HL-60 (cell line): ENCODE results near the gene CR1.

ENCODE experiments used
- POLR2AphosphoS5 ChIP-seq: IDR thresholded peaks from 2 replicates; pipeline ENCODE4 v1.6.1; 2012; ENCODE audit warnings: low read depth
- TF ChIP-seq, protein P1 (sequence below): IDR thresholded peaks from one replicate; pipeline ENCODE4 v1.5.1; 2011; ENCODE audit warnings: low read length, control low read depth, inconsistent platforms; ENCODE audit not compliant: insufficient read depth

DNA sequence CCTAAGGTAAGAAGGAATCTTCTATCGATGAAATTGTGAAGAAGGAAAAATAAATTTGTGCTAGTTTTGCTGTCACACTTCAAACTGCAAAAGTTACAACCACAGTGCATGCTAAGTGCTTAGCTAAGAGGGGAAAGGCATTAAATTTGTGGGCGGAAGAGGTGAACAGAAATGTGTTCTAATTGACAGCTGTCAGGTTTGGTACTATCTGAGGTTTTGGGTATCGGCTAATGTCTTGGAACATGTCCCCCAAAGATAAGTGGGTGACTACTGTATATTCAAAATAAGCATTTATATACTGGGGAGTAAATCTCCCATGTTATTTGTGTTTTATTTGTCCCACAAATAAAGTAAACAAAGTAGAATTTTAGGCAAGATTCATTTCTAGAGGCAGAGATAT, 8.0 kb downstream of the CR1 start:
- no peak for TF ChIP-seq POLR2AphosphoS5
- TF ChIP-seq, protein P1, sequence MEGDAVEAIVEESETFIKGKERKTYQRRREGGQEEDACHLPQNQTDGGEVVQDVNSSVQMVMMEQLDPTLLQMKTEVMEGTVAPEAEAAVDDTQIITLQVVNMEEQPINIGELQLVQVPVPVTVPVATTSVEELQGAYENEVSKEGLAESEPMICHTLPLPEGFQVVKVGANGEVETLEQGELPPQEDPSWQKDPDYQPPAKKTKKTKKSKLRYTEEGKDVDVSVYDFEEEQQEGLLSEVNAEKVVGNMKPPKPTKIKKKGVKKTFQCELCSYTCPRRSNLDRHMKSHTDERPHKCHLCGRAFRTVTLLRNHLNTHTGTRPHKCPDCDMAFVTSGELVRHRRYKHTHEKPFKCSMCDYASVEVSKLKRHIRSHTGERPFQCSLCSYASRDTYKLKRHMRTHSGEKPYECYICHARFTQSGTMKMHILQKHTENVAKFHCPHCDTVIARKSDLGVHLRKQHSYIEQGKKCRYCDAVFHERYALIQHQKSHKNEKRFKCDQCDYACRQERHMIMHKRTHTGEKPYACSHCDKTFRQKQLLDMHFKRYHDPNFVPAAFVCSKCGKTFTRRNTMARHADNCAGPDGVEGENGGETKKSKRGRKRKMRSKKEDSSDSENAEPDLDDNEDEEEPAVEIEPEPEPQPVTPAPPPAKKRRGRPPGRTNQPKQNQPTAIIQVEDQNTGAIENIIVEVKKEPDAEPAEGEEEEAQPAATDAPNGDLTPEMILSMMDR = no peak
